ENCODE measurements around the gene BDH1. TPM values are rescaled to one million over a fixed set of nuclear protein-coding genes. Genes with fewer than 3 reads are reported as not detected.

The BDH1 gene
- total and polyA plus RNA-seq, 2 of the 13 experiments (the other 11 are each of a cell fraction or from before 2014, with no cell fraction given): 21.2 to 71.9 TPM

- no peak for TF ChIP-seq ZFYVE20 (CRISPR knock-in tag; IDR thresholded peaks at IDR 0.05; ENCODE audit: borderline replicate concordance, low read depth)
- no peak for TF ChIP-seq CREB1 (IDR thresholded peaks at IDR 0.05)
- TF ChIP-seq CREB1 (CRISPR knock-in tag; IDR thresholded peaks at IDR 0.05): 0 out of 2 replicates have a peak, but pooled peaks have one; percentile 17
- TF ChIP-seq SOX6 (IDR thresholded peaks at IDR 0.05): no peak
- peak; percentile 88 for TF ChIP-seq SOX6 (CRISPR knock-in tag; IDR thresholded peaks at IDR 0.05)
- peak; percentile 25; the same call in 1 of the 2 replicates for TF ChIP-seq MLX (CRISPR knock-in tag; IDR thresholded peaks at IDR 0.05)
- TF ChIP-seq ATF6 (CRISPR knock-in tag; conservative IDR thresholded peaks at IDR 0.05): no peak
- TF ChIP-seq ZNF577 (CRISPR knock-in tag; IDR thresholded peaks at IDR 0.05; ENCODE audit: borderline replicate concordance, low read depth): no peak
- TF ChIP-seq NBN (conservative IDR thresholded peaks at IDR 0.05): no peak
- TF ChIP-seq GZF1 (CRISPR knock-in tag; IDR thresholded peaks at IDR 0.05): no peak
- TF ChIP-seq ZBTB39 (CRISPR knock-in tag; IDR thresholded peaks at IDR 0.05): no peak
- TF ChIP-seq ZBTB4 (CRISPR knock-in tag; IDR thresholded peaks at IDR 0.05; ENCODE audit: borderline replicate concordance): peak; percentile 68; the same call in 1 of the 2 replicates
- no peak for TF ChIP-seq ZNF562 (CRISPR knock-in tag; IDR thresholded peaks at IDR 0.05; ENCODE audit: borderline replicate concordance)
- peak; percentile 92 for TF ChIP-seq ZGPAT (CRISPR knock-in tag; IDR thresholded peaks at IDR 0.05)
- peak; percentile 61 for TF ChIP-seq ZNF331 (CRISPR knock-in tag; IDR thresholded peaks at IDR 0.05)
- 0 out of 2 replicates have a peak, but pooled peaks have one; percentile 7 for TF ChIP-seq MNT (IDR thresholded peaks at IDR 0.05)
- peak; percentile 87; the same call in 1 of the 2 replicates for TF ChIP-seq FOXK1 (CRISPR knock-in tag; IDR thresholded peaks at IDR 0.05; ENCODE audit: borderline replicate concordance, low read depth)
Observed at GRCh38 chr3:197590313-197590962, 34.7 kb upstream of the BDH1 start (continued).
